Mucosa of gallbladder (tissue), 1 donor: ENCODE results near the gene PAPPA2. TPM values are rescaled to one million over a fixed set of nuclear protein-coding genes. Genes with fewer than 3 reads are reported as not detected.
A peak's percentile ranks its signal among the peaks of the same experiment; 100 is the strongest.
"Not testable (repeated sequence)": the region's sequence is repeated elsewhere in the genome, so short reads cannot be mapped to it uniquely, and the experiment has no call there.

ENCODE experiments used
- DNase-seq: peaks from one replicate; pipeline ENCODE4 v3.0.0-alpha.2; 2020; ENCODE audit warnings: low spot score
- total RNA-seq: library from RNA; stranded (reverse); gene quantifications from one replicate; pipeline ENCODE4 v1.2.1, GENCODE V29; 2021
- donor health status: DM: no; HTN: no; CAD: no.

The PAPPA2 gene
- total RNA-seq, 1 donor from 2014 or later, result 20.2 TPM

- no peak for DNase-seq
Observed at GRCh38 chr1:176692988-176693696, 230.2 kb downstream of the PAPPA2 start.

- DNase-seq, result peak; percentile 52
Observed at GRCh38 chr1:176693697-176694329, 230.8 kb downstream of the PAPPA2 start.

- no peak for DNase-seq
Observed at GRCh38 chr1:176694713-176695112, 231.7 kb downstream of the PAPPA2 start.

GRCh38 chr1:176696109-176696508 lies 233.1 kb downstream of the PAPPA2 start:
- DNase-seq, result no peak

GRCh38 chr1:176696689-176697088 lies 233.7 kb downstream of the PAPPA2 start:
- DNase-seq, result no peak

GRCh38 chr1:176699821-176700220 lies 236.8 kb downstream of the PAPPA2 start:
- DNase-seq, result no peak

- no peak for DNase-seq
Observed at GRCh38 chr1:176701151-176701866, 238.3 kb downstream of the PAPPA2 start.

- DNase-seq, result no peak
Observed at GRCh38 chr1:176702901-176703300, 239.9 kb downstream of the PAPPA2 start.

GRCh38 chr1:176705585-176705984 lies 242.6 kb downstream of the PAPPA2 start:
- DNase-seq, result no peak

- DNase-seq, result no peak
Observed at GRCh38 chr1:176717066-176717750, 254.2 kb downstream of the PAPPA2 start.

GRCh38 chr1:176719447-176719846 lies 256.5 kb downstream of the PAPPA2 start:
- DNase-seq, result no peak

- no peak for DNase-seq
Observed at GRCh38 chr1:176720838-176721237, 257.9 kb downstream of the PAPPA2 start.

GRCh38 chr1:176733661-176734060 lies 270.7 kb downstream of the PAPPA2 start:
- no peak for DNase-seq

GRCh38 chr1:176735201-176735600 lies 272.2 kb downstream of the PAPPA2 start:
- no peak for DNase-seq

GRCh38 chr1:176736015-176736414 lies 273.0 kb downstream of the PAPPA2 start:
- no peak for DNase-seq

- no peak for DNase-seq
Observed at GRCh38 chr1:176741181-176741580, 278.2 kb downstream of the PAPPA2 start.

GRCh38 chr1:176742322-176742721 lies 279.3 kb downstream of the PAPPA2 start:
- no peak for DNase-seq

- no peak for DNase-seq
Observed at GRCh38 chr1:176744142-176744541, 281.2 kb downstream of the PAPPA2 start.

- DNase-seq, result no peak
Observed at GRCh38 chr1:176745945-176746344, 283.0 kb downstream of the PAPPA2 start.

GRCh38 chr1:176752505-176752904 lies 289.5 kb downstream of the PAPPA2 start:
- no peak for DNase-seq

GRCh38 chr1:176754676-176755075 lies 291.7 kb downstream of the PAPPA2 start:
- no peak for DNase-seq

- not testable (repeated sequence) for DNase-seq
Observed at GRCh38 chr1:176756817-176757216, 293.8 kb downstream of the PAPPA2 start.
